Measurements from ENCODE around the gene COMMD1. TPM values are rescaled to one million over a fixed set of nuclear protein-coding genes. Genes with fewer than 3 reads are reported as not detected.

COMMD1 gene
- polyA plus RNA-seq, 1 donor (not counting 4 experiments of a cell fraction or from before 2014, with no cell fraction given), result 44.8 TPM

- TF ChIP-seq EZH2 (IDR thresholded peaks at IDR 0.05; ENCODE audit: low read length) (no peak), CTCF (optimal IDR thresholded peaks at IDR 0.05 in 1 of 3, IDR thresholded peaks at IDR 0.05 in 1 of 3, conservative IDR thresholded peaks at IDR 0.05 in 1 of 3; ENCODE audit: extremely low read depth in 1 of 3, insufficient read depth in 2 of 3, low read length in 3 of 3) (peak in 1 of 3 experiments; percentile 4)
- no peak overlapping the region for H3K27ac ChIP-seq (ENCODE audit: control insufficient read depth, insufficient read depth, low read length)
- H3K9ac ChIP-seq (ENCODE audit: control insufficient read depth, extremely low read depth, insufficient read depth, low read length), result no peak overlapping the region
- no peaks in the 10 kb centered on the region for H3K4me1 ChIP-seq (ENCODE audit: control insufficient read depth, extremely low read depth, insufficient read depth, low read length)
- no peaks in the 10 kb centered on the region for H3K9me1 ChIP-seq (ENCODE audit: control insufficient read depth, extremely low read depth, insufficient read depth, low read length)
- no peaks in the 10 kb centered on the region for H4K20me1 ChIP-seq (ENCODE audit: control insufficient read depth, extremely low read depth, insufficient read depth, low read length)
- FAIRE-seq, result no peak
- DNase-seq (ENCODE audit: low read depth, low spot score), result no peak
- H3K4me2 ChIP-seq (ENCODE audit: control insufficient read depth, extremely low read depth, insufficient read depth, low read depth, low read length), result no peak overlapping the region
- H3K4me3 ChIP-seq (ENCODE audit: control insufficient read depth in 2 of 3, extremely low read depth in 1 of 3, insufficient read depth in 2 of 3, low read depth in 1 of 3, low read length in 3 of 3), result no peak overlapping the region
- no peak overlapping the region for H2AFZ ChIP-seq (ENCODE audit: control insufficient read depth, low read length)
- H3K27me3 ChIP-seq (ENCODE audit: control insufficient read depth, extremely low read depth, insufficient read depth, low read length), result no peaks in the 10 kb centered on the region
- no peaks in the 10 kb centered on the region for H3K79me2 ChIP-seq (ENCODE audit: control insufficient read depth, insufficient read depth, low read length)
- no peaks in the 10 kb centered on the region for H3K36me3 ChIP-seq (ENCODE audit: control insufficient read depth in 2 of 2, extremely low read depth in 1 of 2, insufficient read depth in 2 of 2, low read length in 2 of 2)
- dilution Hi-C loops (cut with MboI; ENCODE audit: extremely low pct_ligation_motif_present, low sequenced_read_pairs), result no loop called here
- no peaks in the 10 kb centered on the region for H3K9me3 ChIP-seq (ENCODE audit: control insufficient read depth, low read depth, low read length)
These were observed 108.6 kb downstream of the COMMD1 start for GRCh38 chr2:62014102-62014501.

- DNase-seq (ENCODE audit: low read depth, low spot score), result no peak
- Histone ChIP-seq H2AFZ (ENCODE audit: control insufficient read depth, low read length) (no peak overlapping the region), H3K4me2 (ENCODE audit: control insufficient read depth, extremely low read depth, insufficient read depth, low read depth, low read length) (no peak overlapping the region), H3K9me3 (ENCODE audit: control insufficient read depth, low read depth, low read length) (no peaks in the 10 kb centered on the region), H3K27me3 (ENCODE audit: control insufficient read depth, extremely low read depth, insufficient read depth, low read length) (no peaks in the 10 kb centered on the region), H4K20me1 (ENCODE audit: control insufficient read depth, extremely low read depth, insufficient read depth, low read length) (no peaks in the 10 kb centered on the region), H3K9me1 (ENCODE audit: control insufficient read depth, extremely low read depth, insufficient read depth, low read length) (no peaks in the 10 kb centered on the region), H3K4me3 (ENCODE audit: control insufficient read depth in 2 of 3, extremely low read depth in 1 of 3, insufficient read depth in 2 of 3, low read depth in 1 of 3, low read length in 3 of 3) (no peak overlapping the region), H3K79me2 (ENCODE audit: control insufficient read depth, insufficient read depth, low read length) (no peaks in the 10 kb centered on the region), H3K4me1 (ENCODE audit: control insufficient read depth, extremely low read depth, insufficient read depth, low read length) (no peaks in the 10 kb centered on the region), H3K36me3 (ENCODE audit: control insufficient read depth in 2 of 2, extremely low read depth in 1 of 2, insufficient read depth in 2 of 2, low read length in 2 of 2) (no peaks in the 10 kb centered on the region), H3K27ac (ENCODE audit: control insufficient read depth, insufficient read depth, low read length) (no peak overlapping the region), H3K9ac (ENCODE audit: control insufficient read depth, extremely low read depth, insufficient read depth, low read length) (no peak overlapping the region)
- no peak for TF ChIP-seq CTCF (optimal IDR thresholded peaks at IDR 0.05 in 1 of 3, IDR thresholded peaks at IDR 0.05 in 1 of 3, conservative IDR thresholded peaks at IDR 0.05 in 1 of 3; ENCODE audit: extremely low read depth in 1 of 3, insufficient read depth in 2 of 3, low read length in 3 of 3)
- TF ChIP-seq EZH2 (IDR thresholded peaks at IDR 0.05; ENCODE audit: low read length), result no peak
- dilution Hi-C loops (cut with MboI; ENCODE audit: extremely low pct_ligation_motif_present, low sequenced_read_pairs), result no loop called here
- no peak for FAIRE-seq
These were observed 111.5 kb downstream of the COMMD1 start for GRCh38 chr2:62016957-62017356.
